GM19035 (cell line): ENCODE measurements around the gene PCDH10.
A peak's percentile ranks its signal among the peaks of the same experiment; 100 is the strongest.

Experiments used
- ATAC-seq: cut with Tn5 transposase; IDR thresholded peaks from one replicate; pipeline ENCODE4 v1.9.1; 2021; ENCODE audit not compliant: unreplicated experiment

The PCDH10 gene, protein sequence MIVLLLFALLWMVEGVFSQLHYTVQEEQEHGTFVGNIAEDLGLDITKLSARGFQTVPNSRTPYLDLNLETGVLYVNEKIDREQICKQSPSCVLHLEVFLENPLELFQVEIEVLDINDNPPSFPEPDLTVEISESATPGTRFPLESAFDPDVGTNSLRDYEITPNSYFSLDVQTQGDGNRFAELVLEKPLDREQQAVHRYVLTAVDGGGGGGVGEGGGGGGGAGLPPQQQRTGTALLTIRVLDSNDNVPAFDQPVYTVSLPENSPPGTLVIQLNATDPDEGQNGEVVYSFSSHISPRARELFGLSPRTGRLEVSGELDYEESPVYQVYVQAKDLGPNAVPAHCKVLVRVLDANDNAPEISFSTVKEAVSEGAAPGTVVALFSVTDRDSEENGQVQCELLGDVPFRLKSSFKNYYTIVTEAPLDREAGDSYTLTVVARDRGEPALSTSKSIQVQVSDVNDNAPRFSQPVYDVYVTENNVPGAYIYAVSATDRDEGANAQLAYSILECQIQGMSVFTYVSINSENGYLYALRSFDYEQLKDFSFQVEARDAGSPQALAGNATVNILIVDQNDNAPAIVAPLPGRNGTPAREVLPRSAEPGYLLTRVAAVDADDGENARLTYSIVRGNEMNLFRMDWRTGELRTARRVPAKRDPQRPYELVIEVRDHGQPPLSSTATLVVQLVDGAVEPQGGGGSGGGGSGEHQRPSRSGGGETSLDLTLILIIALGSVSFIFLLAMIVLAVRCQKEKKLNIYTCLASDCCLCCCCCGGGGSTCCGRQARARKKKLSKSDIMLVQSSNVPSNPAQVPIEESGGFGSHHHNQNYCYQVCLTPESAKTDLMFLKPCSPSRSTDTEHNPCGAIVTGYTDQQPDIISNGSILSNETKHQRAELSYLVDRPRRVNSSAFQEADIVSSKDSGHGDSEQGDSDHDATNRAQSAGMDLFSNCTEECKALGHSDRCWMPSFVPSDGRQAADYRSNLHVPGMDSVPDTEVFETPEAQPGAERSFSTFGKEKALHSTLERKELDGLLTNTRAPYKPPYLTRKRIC

DNA sequence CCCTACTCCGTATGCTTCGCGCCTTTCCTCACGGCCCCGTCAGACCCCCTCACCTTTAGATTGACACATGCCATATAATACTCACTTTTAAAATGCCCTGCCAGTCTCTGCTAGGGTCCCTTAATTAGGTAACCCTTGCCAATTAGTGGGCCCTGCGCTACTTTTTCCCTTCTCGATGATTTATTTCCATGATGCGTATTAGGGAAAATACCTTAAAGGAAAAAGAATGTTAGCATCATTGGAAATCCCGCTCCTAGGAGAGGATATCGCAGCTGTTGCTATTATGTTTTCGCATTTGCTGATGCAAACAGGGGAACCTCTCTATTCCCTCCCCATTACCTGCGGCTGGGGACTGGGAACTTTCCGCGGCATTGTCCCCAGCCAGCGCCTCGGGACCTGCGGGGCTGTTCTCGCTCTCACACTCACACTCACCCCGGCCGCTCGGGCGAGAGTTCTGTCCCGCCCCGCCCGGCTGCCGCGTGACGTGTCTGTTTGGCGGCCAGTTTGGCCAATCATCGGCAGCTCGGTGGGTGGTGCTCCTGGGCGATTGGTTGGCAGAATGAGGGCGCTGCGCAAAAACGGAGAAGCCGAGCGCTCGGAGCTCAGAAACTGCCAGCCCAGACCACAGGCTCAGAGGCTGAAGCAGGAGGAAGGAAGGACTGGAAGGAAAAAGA is at the start of gene PCDH10:
Gene PCDH10 (plus strand): TSS at position 605 of the 674 bp plus-strand sequence. CDS start 847 bp downstream, outside the sequence.
- ATAC-seq, result peak; percentile 86

DNA sequence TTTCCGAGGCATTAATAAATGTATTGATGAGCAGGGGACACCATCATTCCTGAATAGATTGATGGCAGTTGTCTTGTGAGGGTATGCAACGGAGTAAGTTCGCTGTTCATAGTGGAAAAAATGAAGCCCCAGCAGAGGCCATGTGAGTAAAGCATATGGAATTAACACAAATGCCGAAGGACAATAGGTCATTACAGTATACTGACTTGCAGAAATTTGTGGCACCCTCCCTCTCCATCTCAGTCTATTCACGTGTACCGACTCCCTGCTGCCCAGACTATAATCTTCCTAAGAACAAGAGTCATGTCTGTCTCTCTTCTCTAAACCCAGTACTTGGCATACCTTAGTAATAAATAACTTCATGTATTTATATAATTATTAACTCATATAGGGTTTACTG is 47.1 kb upstream of the PCDH10 start:
- no peak for ATAC-seq

DNA sequence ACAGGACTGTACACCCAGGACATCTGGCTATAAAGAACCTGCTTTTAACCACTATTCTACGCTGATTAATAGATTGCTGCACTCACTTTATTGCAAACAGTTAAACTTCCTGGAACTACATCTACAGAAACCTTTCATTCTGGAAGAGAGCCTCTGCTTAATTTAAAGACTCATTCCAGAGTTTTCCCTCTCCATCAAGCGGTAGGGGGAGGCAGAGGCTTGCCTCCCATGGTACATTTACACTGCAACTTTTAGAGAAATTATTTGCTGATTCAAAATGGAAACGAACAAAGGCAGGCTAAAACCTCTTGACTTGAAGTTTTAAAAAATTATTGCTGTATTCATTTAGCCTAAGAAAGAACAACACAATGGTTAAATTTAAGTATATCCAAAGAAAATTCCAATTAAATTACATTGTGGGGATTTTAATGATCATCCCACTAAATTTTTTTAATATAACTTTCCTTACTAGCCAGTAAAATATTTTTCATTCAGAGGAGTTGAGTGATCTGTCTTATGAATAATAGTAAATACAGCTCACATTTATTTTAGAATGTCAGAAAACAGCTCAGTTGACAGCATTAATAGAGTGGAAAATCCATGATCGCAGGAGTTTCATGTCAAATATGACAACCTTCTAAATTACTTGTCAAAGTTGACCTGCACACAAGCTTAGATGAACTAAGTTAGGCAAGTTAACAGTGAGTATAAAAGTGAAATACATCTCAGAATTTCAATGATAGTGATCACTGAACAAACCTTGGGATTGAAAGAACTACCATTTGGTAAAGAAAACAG is 46.3 kb upstream of the PCDH10 start:
- ATAC-seq, result no peak

DNA sequence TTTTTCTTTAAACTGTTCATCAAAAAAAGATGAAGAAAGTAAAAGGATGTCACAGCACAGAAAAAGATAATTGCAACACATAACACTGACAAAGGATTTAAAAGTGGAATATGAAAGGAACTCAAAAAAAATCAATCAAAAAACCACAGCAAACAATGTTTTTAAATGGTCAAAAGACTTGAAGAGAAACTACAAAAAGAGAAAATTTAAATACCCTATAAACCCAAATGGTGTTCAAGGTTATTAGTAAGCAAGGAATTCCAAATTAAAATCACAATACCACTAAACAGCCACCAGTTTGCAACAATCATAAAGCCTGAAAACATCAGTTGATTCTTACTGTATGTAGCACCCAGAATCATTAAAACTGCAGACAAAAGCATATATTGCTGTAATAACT is 36.5 kb upstream of the PCDH10 start:
- ATAC-seq, result no peak

DNA sequence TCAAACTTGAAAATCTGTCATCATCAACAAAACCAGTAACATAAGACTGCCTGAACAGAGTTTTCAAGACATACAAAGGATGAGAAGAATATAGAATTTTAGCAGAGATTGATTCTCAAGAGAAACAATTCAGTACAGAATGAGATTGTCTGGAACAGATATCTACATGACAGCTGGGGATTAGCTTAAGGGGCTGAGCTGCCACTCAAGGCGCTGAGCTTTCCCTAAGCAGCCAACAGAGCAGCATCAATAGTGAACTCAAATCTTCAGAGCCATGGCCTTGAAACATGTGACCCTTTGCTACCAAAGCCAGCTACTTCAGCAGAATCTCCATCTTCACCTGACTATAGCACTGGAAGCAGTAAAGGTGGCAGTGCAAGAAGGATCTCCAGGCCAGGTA is 24.3 kb upstream of the PCDH10 start:
- ATAC-seq, result no peak

DNA sequence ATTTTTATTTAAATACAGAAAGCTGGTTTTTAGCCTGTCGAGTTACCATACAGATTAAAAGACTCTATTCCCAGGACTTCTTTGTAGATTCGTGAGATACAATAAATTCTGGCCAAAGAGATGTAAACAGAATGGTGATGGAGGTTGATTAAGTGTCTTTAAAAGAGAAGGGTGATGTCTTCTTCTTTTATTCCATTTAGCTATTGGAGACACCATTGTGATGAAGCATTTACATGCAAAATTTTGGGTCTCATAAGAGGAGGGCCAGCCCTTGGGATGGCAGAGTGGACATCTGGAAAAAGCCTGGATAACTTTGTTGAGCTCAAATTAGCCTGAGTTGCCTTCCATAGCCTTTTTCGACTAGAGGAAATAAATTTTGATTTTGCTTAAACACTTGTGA is 21.6 kb upstream of the PCDH10 start:
- ATAC-seq, result no peak

DNA sequence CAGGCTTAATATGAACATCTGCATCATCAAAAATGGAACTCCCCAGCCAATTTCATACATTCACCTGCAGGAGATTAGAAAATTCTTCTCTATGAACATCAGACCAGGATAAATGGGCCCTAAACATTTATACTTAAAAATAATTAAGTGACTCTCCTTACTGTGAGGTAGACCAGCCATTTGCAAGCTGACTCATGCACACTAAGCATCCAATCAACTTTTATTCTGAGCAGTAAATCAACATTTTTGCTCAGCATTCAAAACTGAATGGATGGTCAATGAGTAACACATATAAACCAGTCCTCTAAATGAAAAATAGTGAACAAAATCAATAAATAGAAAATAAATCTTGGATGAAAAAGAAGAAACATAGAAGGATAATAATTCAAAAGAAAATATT is 19.9 kb upstream of the PCDH10 start:
- ATAC-seq, result no peak

DNA sequence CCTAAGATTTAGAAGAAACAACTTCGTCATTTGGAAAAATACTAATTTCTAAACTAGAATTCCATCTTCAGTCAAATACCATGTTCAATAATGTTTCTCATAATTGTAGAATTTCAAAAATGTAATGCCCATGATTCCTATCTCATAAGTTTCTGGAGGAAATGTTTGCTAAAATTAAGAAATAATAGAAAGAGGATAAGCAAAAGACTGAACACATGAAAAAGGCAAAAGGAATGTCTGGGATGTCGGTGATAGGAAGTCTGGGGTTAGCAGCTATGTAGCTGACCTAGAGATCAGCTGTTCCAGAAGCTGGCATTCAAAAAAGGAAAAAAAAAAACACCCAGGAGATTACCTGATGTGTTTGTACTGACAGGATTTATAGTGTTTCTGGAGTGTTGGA is 18.9 kb upstream of the PCDH10 start:
- no peak for ATAC-seq

DNA sequence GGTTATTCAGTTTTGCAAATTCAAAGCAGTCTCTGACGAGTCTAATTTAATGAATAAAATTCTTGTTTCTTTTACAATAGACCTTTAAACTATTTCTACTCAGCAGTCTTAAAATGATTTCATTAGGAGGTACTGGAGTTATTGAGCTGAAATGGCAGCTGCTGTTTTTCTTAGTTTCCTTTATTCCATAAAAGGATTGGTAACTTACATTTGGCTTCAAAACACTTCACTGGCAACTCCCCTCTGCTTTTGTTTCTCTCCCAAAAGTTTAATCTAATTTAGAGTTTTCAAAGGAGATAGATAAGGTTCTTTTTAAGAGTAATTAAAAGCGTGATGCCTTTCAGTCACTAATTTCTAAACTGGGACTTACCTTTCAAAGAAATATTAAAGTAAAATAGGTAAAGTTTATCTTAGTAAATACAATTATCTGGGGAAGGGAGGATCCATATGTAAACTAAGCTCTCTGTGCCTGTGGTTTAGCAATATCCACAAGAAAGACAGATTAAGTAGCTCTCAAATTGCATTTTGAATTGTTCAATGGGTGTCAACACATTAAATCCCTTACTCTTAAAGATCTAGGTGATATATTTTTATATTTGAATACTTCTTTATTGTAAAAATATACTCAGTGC is 17.1 kb upstream of the PCDH10 start:
- ATAC-seq, result no peak

DNA sequence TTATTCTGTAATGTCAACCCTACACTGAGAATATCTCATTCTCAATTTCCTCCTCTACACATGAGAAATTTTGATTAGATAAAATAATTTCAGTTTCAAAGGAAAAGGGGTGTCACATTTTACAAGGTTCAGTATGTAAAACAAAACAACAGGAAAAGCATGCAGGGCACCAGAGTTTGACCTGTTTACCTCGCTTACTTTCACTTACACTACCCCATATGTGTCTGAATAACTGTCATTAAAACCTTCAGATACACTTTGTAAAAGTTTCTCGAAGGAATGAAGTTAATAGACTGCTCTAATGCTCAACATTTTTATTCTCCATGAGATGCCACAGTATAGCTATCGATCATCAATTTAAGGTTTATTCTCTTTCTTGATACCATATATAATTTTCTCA is 12.3 kb upstream of the PCDH10 start:
- no peak for ATAC-seq

DNA sequence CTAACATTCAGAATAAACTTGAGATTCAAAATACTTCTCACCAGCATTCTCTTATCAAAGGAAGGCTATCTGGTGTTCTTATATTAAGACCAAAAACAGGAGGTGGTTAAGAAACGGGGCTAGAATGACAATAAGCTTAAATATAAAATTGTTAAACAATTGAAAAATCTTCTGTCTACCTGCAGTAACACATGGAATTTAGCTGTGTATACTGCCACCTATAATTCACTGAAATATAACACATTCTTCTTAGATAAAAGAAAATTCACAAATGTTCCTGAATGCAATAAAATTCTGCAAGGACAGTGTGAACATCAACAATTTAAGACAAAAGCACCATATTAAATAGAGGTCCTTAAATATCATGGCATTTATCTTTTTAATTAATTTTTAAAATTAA is 11.5 kb upstream of the PCDH10 start:
- no peak for ATAC-seq

DNA sequence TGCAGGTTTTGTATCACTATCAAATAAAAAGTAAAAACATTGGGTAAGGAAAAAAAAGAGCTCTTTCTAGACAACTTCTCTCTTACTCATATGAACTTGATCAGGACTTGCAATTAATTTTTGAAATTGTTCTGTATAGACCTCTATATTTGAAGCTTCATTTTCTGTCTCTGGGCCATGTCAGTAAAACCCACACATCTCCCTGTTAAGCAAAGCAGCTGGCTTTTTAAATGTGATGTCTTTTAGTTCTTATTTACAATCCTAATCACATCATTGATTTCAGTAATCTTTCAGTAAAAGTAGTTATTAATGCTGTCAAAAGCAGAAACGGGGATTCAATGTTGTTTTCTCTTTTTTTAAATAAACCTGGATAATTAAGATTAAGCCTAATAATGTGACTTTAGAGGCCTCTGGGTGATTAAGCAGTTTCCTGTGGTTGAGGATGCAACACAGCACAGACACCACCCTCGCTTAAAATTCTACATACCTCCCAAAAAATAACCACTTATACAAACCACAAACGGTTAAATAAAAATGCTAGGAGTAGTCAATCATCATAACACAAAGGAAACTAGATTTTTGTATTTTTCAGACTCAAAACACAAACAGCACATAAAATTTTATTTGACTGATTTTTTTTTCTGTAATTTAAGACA is 5.2 kb upstream of the PCDH10 start:
- ATAC-seq, result no peak

DNA sequence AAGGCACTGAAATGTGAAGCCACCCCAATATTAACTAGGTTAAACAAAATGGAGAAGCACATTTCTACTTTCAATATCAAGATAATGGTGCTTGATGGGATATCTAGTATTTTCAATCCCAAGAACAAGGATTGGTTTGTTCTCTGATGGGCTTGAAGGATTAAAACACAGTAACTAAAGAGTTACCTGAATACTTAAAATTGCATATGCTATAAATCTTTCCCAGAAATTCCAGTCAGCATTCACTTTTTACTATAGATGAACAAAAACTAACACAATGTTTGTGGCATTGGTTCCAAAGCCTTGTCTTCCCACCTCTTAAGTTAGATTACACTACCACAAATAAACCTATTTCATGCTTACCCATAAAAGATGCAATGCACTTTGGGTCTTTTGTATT is 3.9 kb upstream of the PCDH10 start:
- no peak for ATAC-seq

DNA sequence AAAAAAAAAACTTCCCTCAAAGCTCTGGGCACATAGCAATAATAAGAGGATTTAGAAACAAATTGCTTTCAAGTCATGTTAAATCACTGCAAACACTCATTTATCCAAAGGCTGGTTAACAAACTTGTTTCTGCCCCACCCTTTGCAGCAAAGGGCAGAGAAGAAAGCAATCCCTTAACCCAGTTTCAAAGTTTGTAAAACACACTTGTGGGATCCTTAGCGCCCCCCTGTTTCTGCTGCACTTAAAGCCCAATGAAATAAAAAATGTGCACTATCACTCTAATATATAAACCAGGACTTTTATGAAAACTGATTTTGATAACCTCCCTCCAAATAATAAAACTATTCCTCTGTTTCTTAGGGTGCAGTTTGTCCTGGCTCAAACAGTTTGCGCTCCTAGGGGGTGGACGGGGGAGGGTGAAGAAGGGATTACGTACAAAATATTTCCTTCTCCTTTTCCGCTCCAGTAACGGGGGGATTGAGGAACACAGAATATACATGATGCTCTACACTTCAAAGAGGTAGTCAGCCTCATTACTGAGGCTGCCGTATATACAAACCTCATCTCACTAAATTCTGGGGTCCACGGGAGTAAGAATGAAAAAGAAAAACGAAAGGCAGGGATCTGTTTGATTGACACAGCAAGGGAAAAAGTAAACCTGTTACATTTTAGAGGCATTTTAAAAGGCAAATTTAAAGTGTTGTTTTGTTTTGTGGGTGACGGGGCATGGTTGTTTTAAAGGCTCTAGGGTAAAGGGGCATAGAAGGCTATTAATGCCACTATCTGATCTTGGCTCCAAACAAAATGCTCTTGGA is 3.1 kb upstream of the PCDH10 start:
- ATAC-seq, result no peak

DNA sequence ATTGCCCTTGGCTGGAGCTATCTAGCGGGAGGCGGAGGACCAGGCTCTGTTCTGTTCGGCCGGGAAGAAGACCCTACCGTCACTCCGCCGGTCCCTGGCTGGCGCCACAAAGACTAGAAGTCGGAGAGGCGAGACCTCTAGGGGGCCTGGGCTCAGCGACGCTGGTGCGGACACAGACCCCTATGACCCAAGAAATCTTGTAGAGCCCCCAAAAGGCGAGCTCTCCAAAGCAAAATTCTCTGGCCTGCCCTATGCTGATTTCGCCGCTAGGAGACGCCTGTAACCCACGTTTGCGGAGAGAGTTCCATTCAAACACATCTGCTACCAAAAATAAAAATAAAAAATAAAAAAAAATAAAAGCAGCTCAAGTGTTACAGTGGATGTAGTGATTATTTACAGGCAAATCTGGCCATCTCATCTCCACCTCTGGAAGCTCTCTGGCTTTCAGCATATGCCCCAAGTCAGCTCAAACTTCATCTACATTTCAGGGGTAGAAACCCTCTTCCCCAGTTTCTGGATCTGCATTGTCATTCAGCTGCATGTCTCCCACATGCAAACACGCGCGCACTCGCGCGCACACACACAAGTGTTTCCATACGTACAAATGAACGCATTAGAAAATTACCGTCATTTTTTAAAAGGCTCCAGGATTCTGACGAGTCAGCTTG is 2.4 kb upstream of the PCDH10 start:
- no peak for ATAC-seq

DNA sequence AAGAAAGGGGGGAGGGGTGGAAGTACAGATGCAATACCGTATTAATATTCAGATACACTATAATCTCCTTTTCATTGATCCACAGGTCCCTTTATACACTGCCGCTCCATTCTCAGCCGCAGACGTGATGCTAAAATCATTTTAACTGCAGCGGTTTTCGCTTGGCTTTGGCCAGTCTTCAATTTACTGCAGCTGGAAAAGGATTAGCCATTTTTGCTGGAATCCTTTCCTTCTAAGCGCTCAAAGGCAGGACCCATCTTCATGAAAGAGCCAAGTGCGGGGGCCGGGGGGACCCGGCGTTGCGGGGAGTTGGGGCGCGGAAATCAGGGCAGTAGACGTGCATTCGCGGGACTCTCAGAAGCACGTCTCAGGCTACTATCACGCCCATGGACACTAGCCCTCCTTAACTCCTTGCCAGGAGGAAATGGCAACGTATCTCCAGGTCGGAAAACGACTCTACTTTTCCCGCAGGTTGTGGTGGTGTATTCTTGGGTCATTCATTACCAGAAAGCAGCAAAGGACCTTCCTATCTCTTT is 1.7 kb upstream of the PCDH10 start:
- no peak for ATAC-seq

DNA sequence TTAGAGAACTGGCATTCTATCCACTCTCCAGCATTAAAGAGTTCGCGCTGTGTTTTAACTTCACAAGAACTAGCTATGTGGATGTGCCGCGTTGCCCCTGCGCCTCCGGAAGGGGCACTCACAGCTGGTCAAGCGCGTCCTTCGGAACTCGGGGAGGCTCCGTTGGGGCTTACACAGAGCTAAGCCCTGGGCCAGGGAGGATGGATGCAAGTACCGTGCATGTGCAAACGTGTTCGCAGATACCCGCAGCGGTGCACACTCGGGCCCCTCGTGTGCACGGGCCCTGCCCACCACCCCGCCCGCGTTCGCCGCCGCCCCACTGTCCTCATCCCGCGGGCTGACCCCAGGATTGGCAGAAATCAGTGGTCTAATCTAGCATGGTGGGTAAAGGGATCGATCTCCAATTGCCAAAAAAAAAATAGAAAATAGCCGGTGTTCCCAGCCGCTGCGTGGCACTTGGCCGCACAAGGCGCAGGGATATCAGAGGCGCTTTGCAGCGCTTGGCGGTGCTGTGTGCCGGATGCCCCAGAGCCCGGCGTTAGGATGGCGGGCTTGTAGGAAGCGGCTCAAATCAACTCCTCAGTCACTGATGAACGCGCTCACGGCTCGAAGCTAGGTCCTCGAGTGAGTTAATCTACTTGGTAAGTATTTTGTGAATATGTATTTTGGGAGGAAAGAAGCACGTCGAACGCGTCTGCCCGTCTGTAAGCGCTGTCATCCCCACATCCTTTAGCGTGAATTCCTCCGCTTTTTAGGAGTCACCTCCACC is 989 bp upstream of the PCDH10 start:
- ATAC-seq, result no peak
